22Rv1 (cell line): Measurements from ENCODE around the gene FBXO42.
A peak's percentile ranks its signal among the peaks of the same experiment; 100 is the strongest.

ENCODE experiments used
- ZFX ChIP-seq: fragments of 450-650 bp; IDR thresholded peaks from 2 replicates; pipeline ENCODE4 v1.6.1; 2017; ENCODE audit warnings: antibody characterized with exemption, borderline replicate concordance
- TF ChIP-seq, protein P1 (sequence below): fragments of 450-650 bp; IDR thresholded peaks from 2 replicates; pipeline ENCODE4 v1.5.1; 2017; ENCODE audit warnings: mild to moderate bottlenecking

DNA sequence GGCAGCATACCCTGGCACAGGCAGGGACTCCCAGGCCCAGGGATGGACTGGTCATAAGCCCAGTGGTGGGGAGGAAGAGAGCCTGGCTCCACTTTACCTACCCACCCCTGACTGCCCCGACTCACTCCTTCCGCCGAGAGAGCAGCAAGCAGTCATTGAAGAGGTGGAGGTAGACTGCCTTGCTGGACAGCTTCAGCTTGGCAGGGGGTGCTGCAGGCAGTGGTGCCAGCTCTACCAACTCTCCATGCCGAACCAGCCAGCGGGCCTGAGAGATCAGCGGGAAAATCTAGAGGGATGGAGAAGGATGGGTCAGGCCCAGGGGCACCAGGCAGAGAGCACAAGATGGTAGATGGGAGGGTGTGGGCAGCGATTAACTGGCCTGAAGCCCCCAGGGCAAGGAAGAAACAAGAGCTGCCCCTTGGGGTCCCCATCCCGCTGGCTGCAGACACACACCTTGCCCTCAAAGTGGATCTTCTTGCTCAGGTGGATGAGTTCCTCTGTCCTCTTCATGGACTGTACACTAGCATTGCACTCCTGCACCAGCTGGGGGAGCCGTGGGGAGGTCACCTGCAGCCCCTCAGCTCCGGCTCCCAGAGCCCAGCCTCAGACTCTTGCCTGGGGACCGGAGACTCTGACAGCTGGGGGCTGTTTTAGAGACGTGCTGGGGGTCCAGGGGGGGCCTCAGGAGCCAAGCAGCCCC lies 147.5 kb downstream of the FBXO42 start:
- TF ChIP-seq, protein P1, sequence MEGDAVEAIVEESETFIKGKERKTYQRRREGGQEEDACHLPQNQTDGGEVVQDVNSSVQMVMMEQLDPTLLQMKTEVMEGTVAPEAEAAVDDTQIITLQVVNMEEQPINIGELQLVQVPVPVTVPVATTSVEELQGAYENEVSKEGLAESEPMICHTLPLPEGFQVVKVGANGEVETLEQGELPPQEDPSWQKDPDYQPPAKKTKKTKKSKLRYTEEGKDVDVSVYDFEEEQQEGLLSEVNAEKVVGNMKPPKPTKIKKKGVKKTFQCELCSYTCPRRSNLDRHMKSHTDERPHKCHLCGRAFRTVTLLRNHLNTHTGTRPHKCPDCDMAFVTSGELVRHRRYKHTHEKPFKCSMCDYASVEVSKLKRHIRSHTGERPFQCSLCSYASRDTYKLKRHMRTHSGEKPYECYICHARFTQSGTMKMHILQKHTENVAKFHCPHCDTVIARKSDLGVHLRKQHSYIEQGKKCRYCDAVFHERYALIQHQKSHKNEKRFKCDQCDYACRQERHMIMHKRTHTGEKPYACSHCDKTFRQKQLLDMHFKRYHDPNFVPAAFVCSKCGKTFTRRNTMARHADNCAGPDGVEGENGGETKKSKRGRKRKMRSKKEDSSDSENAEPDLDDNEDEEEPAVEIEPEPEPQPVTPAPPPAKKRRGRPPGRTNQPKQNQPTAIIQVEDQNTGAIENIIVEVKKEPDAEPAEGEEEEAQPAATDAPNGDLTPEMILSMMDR: peak; percentile 60
- no peak for TF ChIP-seq ZFX
